ENCODE measurements around the gene ATG7.
"Not testable (repeated sequence)": the region's sequence is repeated elsewhere in the genome, so short reads cannot be mapped to it uniquely, and the experiment has no call there.

The ATG7 gene

GRCh38 chr3:11498646-11499045 lies 226.4 kb downstream of the ATG7 start:
- DNase-seq = peak in 10 of 51 donors; percentile 6 to 36 (median 12)

DNA sequence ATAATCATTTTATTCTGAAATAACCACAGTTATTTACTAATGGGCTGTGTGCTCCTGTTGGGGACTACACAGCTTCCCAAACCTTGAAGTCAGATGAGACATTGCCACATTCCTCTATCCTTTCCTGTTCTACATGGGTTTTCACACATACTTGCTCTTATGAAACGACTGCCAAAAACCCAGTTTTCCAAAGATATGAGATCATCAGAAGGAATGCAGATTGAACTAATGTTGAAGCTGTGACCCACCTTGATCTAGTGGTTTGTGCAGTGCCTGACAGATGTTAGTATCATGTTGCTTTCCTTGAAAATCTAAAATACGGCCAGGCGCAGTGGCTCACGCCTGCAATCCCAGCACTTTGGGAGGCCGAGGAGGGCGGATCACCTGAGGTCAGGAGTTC lies 226.9 kb downstream of the ATG7 start:
- DNase-seq = no peak

- DNase-seq = not testable (repeated sequence)
These were observed 230.2 kb downstream of the ATG7 start for GRCh38 chr3:11502413-11502812.

DNA sequence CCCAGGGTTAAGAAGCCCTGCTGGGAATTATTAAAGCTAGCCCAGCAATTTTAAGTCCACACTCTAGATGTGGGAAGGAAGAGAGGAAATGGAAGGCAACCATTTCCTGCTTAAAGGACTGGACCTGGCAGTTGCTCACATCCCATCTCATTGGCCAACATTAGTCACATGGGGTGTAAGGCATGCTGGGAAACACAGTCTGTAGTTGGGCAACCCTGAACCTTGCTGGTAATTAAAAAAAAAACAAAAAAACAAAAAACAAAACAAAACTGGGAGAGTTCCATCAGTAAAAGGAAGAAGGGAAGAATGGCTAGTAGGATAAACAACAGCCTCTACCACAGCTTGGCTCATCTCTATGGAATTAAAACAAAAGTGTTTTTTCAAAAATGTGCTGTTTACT lies 235.5 kb downstream of the ATG7 start:
- no peak for DNase-seq

DNA sequence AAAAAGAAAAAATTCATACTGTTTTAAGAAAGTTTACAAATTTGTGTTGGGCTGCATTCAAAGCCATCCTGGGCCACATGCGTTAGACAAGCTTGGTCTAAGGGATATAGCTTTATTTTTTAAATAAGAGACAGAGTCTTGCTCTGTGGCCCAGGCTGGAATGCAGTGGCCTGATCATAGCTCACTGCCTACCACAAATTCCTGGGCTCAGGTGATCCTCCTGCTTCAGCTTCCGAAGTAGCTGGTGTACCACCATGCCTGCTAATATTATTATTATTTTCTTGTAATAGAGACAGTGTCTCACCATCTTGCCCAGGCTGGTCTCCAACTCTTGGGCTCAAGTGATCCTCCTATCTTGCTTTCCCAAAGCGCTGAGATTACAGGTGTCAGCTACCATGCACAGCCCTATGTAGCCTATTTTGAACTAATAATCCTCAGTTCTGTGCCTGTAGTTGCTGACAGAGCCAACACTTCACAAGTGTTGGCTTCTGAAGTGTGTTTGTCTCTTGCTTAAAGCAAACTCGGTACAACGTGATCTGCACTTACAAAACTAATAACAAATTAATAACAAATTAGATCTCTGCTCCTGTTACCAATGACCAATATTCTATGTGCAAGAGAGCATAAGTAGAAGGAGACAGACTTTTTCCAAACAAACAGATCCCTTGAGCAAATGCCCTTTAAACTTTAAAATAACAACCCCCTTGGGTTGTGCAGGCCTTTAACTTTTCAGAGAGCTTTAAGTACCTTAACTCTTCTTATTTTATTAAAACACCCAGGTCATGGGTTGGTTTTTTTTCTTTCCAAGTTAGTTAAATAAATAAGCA lies 236.4 kb downstream of the ATG7 start:
- no peak for DNase-seq

DNA sequence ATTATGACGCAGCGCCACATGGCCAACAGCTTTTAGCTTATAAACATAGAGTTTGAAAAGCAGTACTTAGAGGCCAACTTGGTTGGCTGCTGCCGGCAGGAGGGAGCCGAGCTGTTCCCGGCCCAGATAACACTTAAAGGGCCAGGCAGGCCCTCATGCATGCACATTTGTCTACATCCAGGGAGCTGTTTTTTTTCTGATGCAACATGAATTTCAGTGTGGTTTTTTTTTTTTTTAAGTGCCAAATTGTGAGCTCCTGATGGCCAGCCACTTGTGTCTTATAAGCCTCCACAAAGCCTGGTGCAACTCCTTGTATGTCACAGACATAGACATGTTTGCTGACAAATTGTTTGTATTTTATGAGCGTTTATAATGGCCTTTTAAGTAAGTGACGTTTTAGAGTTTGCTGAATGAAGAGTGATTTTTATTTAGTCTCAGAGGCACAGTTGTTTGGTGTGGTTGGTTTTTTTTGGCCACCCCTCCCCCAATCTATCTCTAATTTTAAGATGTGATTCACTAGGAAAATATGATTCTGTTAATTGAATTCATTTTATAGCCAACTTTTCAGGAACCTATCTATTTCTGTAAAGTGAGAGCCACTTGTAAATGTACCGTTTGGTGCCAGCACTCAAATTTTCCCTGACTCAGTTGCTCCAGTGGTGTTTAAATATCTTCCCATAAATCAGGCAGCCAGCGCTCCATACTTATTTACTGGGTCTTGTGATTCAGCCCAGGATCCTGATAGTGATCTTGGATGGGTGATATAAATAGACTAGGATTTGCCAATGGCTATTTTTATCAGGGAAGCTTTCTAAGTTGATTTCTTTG lies 237.2 kb downstream of the ATG7 start:
- DNase-seq = peak in 17 of 51 donors; percentile 11 to 48 (median 26)

DNA sequence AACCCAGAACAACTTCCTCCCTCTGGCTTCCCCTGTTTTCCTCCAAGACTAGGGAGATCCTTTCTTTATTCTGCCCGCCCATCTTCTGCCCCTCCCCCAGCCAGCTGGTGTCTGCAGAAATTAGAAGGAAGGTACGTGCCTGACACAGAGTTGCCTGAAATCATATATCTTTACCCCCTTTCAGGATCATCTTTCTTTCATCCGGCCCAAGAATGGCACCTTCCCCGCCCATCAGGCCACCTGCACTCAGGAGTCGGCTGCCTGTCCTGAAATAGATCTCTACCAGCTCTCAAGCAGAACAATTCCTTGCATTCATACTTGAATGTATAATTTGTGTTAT lies 237.8 kb downstream of the ATG7 start:
- no peak for DNase-seq

DNA sequence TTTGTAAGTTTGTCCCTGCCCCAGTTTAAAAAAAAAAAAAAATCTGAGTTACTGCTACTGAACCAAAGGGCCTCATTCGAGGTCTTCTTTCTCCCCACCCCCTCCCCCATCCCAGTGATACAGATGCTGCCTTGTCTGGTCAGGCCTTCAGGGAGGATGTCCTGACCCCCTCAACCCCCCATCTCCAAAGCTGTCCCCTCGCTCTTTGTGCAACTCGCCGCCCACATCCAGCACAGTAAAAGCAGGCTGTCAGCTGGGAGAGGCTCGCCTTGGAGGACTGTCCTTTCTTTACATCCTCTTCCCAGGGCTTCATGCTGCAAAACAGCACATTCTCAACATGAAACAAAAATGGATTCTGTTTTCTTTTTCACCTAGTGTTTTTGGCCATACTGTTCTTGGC lies 238.2 kb downstream of the ATG7 start:
- no peak for DNase-seq

- DNase-seq = not testable (repeated sequence)
These were observed 239.4 kb downstream of the ATG7 start for GRCh38 chr3:11511606-11512005.

DNA sequence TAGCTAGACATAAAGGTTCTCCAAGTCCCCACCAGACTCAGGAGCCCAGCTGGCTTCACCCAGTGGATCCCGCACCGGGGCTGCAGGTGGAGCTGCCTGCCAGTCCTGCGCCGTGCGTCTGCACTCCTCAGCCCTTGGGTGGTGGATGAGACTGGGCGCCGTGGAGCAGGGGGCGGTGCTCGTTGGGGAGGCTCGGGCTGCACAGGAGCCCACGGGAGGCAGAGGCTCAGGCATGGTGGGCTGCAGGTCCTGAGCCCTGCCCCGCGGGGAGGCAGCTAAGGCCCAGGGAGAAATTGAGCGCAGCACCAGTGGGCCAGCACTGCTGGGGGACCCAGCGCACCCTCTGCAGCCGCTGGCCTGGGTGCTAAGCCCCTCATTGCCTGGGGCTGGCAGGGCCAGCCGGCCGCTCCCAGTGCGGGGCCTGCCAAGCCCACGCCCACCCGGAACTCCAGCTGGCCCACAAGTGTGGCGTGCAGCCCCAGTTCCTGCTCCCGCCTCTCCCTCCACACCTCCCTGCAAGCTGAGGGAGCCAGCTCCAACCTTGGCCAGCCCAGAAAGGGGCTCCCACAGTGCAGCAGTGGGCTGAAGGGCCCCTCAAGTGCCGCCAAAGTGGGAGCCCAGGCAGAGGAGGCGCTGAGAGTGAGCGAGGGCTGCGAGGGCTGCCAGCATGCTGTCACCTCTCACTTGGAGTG lies 241.1 kb downstream of the ATG7 start:
- DNase-seq = not testable (repeated sequence)

DNA sequence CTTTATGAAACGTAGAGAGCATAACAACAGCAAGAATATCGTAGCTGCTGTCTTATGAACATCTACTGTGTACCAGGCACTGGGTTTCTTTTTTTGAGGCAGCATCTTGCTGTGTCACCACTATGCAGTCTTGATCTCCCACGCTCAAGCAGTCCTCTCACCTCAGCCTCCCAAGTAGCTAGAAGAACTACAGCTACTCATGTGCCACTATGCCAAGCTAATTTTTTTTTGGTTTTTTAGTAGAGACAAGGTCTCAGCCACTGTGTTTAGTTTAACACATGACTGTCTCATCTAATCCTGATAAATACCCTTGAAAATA lies 241.6 kb downstream of the ATG7 start:
- DNase-seq = no peak

DNA sequence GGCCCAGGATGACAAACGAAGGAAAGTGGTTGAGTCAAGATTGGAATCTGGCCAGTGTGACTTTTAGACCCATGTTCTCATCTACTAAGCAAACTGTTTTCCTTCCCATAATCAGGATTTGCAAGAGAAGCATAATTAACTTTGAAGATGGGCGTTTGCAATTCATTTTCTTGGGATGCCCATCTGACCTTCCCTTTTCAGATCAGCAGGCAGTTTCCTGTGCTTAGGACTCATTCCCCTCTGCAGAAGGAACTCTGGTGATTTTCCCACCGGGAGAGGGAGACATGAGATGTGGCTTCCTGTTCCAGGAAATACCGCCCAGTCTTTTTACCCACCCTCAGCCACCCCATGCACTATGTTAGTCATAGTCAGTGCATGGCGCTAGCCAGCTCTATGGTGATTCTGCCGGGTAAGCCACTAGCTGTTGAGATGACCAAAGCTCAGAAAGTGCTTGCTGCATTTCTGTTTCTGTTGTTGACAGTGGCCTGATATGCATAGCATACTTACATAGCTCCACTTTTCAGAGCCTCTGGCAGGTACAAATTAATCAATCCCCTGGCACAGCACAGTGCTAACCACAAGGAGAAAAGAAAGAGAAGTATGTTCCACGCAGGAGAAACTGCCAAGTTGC lies 242.1 kb downstream of the ATG7 start:
- peak in 1 of 51 donors; percentile 52 for DNase-seq

- DNase-seq = no peak
These were observed 245.4 kb downstream of the ATG7 start for GRCh38 chr3:11517601-11518000.

DNA sequence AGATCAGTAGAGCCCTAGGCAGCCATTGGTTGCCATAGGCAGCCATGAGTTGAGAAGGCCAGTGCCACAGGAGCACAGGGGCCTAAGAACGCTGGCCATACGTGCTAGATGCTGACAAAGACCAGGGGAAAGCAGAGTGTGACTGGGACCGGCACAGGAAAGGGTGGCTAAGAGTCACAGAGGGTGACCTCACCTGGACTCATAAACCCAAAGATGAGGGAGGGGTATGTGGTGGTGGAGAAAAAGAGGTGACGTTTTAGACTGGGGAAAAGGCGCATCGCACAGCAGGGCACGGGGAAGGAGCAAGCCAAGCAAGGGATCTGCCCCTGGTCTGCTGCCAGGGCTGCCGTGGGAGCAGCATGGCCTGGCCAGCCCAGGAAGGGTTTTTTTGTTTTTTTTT lies 249.0 kb downstream of the ATG7 start:
- no peak for DNase-seq

GRCh38 chr3:11522398-11522715 lies 250.2 kb downstream of the ATG7 start:
- DNase-seq = no peak

GRCh38 chr3:11522953-11523571 lies 250.9 kb downstream of the ATG7 start:
- no peak for DNase-seq

DNA sequence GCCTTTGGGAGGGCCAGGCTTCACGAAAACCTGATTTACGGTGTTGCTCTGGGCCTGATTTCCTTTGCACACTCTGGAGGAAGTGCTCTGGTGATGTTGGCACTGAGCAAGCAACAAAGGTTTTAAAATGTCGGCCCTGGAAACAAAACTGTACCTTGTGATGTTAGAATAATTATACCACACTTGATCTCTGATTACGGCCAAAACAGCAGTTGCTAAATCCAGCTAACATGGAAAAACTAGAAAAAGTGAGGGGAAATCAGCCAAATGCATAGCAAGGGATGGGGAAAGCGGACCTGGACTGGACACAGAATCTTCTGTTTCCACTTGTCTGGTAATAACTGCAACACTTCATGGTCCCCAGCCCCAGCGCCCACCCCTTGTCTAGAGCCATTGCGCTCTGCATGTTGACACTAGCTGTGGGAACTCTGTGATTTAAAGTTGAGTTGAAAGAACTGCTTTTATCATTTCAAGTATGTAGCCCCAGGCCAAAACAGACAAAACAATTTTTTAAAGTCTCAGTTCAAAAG lies 251.4 kb downstream of the ATG7 start:
- no peak for DNase-seq

- DNase-seq = not testable (repeated sequence)
These were observed 253.9 kb downstream of the ATG7 start for GRCh38 chr3:11526121-11526520.

DNA sequence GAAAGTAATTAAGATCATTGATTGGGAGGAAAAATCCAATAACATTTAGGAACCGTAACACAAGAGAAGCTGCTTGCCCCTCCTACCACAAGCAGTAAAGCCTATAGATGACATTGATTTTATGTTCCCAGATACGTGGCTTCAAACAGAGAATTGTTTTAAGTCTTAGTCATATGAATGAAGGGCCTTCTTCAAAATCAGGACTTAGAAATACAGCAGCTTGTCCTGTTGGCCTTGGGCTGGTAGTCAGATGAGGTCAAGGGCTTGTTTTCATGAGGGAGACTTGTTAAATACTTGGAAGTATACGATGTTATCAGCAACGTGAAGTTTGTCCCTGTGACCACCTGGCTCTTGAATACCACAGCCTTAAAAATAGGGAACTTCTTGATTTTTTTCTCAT lies 257.1 kb downstream of the ATG7 start:
- no peak for DNase-seq

GRCh38 chr3:11530153-11530721 lies 258.0 kb downstream of the ATG7 start:
- peak in 22 of 51 donors; percentile 13 to 56 (median 34) for DNase-seq

- DNase-seq = no peak
These were observed 260.8 kb downstream of the ATG7 start for GRCh38 chr3:11532931-11533391.
